ENCODE measurements around the gene TP63. TPM values are rescaled to one million over a fixed set of nuclear protein-coding genes. Genes with fewer than 3 reads are reported as not detected.

TP63 gene
- total RNA-seq, 1 donor from 2014 or later: not detected

DNA sequence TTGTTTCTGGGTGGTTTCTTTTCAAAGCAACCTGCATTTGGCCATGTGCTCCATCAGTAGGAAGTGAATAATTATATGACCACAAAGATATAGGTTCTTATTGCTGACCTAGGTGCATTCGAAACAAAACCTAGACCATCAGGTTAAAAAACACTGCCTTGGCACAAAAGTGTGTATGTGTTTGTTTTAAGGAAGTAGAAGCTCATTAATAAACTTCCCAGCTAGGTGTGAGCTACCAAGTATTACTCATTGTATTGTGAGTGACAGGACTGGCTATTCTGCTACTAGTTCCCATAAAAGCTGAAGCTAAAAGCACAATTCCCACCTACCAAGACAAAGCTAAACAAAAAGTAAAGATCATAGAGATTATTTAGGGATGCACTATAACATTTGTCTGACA lies 168.2 kb downstream of the TP63 start:
- intact Hi-C loops (cut with DNase I): no loop called here
- no peak overlapping the region for H3K27ac ChIP-seq

GRCh38 chr3:189800436-189800835 lies 169.2 kb downstream of the TP63 start:
- H3K4me1 ChIP-seq: no peaks in the 10 kb centered on the region
- no peaks in the 10 kb centered on the region for H3K36me3 ChIP-seq
- DNase-seq (ENCODE audit: low spot score in 2 of 2): no peak
- no peaks in the 10 kb centered on the region for H3K9me3 ChIP-seq
- H3K4me3 ChIP-seq: no peak overlapping the region
- H3K27ac ChIP-seq: no peak overlapping the region
- H3K27me3 ChIP-seq: no peaks in the 10 kb centered on the region
- intact Hi-C loops (cut with DNase I): no loop called here
- no peak for TF ChIP-seq CTCF (IDR thresholded peaks at IDR 0.05)

More for the DNA sequence above, 168.2 kb downstream of the TP63 start:
- no peak for DNase-seq (ENCODE audit: low spot score in 2 of 2)
- no peak overlapping the region for H3K4me3 ChIP-seq
- H3K4me1 ChIP-seq: no peaks in the 10 kb centered on the region
- no peak for TF ChIP-seq CTCF (IDR thresholded peaks at IDR 0.05)
- no peaks in the 10 kb centered on the region for H3K36me3 ChIP-seq
- H3K27me3 ChIP-seq: no peaks in the 10 kb centered on the region
- no peaks in the 10 kb centered on the region for H3K9me3 ChIP-seq

DNA sequence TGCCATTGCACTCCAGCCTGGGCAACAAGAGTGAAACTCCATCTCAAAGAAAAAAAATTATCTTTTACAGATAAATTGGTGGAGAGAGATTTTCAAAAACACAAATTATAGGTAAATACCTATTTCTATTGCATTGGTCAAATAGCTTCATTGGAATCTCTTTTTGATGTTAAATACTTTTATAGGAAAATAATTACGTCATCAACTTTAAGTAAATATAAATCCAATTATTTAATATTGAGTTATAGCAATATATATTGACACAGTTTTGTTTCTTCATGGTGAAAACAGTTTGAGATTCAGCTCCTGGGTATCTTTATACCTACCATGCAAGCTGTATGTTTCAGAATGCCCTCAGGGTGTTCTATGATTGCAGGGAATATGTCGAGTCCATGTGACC lies 172.1 kb downstream of the TP63 start:
- Histone ChIP-seq H3K27me3 (no peaks in the 10 kb centered on the region), H3K36me3 (no peaks in the 10 kb centered on the region), H3K4me3 (no peak overlapping the region), H3K9me3 (no peaks in the 10 kb centered on the region), H3K4me1 (no peaks in the 10 kb centered on the region), H3K27ac (no peak overlapping the region)
- intact Hi-C loops (cut with DNase I): no loop called here
- TF ChIP-seq CTCF (IDR thresholded peaks at IDR 0.05): no peak
- DNase-seq (ENCODE audit: low spot score in 2 of 2): no peak

DNA sequence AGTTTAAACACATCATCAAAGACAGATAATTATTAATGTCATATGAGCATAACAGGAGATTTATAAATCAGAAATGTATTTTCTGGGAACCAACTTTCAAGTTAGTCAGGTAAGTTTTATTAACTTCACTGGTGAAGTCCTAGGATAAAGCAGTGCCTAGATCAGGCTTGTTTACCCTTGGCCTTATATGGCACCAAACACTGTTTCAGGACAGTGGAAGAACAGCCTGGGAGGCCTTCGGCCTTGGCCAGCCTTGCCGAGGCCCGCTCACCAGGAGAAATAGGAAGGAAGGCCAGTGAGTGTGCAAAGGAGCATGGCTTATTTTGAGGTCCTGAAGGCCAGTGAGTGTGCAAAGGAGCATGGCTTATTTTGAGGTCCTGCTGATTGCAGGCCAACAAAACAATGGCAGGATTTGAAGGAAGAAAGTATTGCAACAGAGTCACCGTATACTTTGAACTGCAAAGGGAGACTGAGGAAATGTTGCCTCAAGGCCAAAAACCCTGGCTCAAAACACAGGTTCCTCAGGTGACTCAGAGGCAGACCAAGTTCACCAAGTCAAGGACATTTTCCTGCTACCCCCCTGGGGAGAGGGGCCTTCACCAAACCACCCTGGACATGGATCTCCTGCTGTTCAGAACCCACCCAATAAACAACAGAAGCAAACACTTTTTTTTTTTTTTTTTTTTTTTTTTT lies 174.3 kb downstream of the TP63 start:
- Histone ChIP-seq H3K27ac (no peak overlapping the region), H3K27me3 (no peaks in the 10 kb centered on the region), H3K4me1 (no peaks in the 10 kb centered on the region), H3K36me3 (no peaks in the 10 kb centered on the region), H3K9me3 (no peaks in the 10 kb centered on the region), H3K4me3 (no peak overlapping the region)
- no peak for DNase-seq (ENCODE audit: low spot score in 2 of 2)
- intact Hi-C loops (cut with DNase I): no loop called here
- TF ChIP-seq CTCF (IDR thresholded peaks at IDR 0.05): no peak

- intact Hi-C loops (cut with DNase I): no loop called here
- Histone ChIP-seq H3K27me3 (no peaks in the 10 kb centered on the region), H3K9me3 (no peaks in the 10 kb centered on the region), H3K27ac (no peak overlapping the region), H3K4me3 (no peak overlapping the region), H3K4me1 (no peaks in the 10 kb centered on the region), H3K36me3 (no peaks in the 10 kb centered on the region)
- TF ChIP-seq CTCF (IDR thresholded peaks at IDR 0.05): no peak
- no peak for DNase-seq (ENCODE audit: low spot score in 2 of 2)
Observed at GRCh38 chr3:189806171-189806951, 175.2 kb downstream of the TP63 start.

All from ascending aorta (tissue), 2 donors.